Common myeloid progenitor, CD34-positive (primary cell): ENCODE results near the gene CLNK.

Experiments
- CTCF ChIA-PET: fragments of 350-600 bp; sonication (Branson Sonifier 250); formaldehyde crosslinking; loops from one replicate; lab custom pipeline; 2021; ENCODE audit warnings: antibody characterized with exemption; lab: Charles Lee
- POLR2A ChIA-PET: fragments of 350-600 bp; sonication (Branson Sonifier 250); formaldehyde crosslinking; loops from one replicate; lab custom pipeline; 2021; ENCODE audit warnings: antibody characterized with exemption; lab: Charles Lee
- DNase-seq, 3 donors: peaks; one replicate each; pipeline versions ENCODE4 v3.0.0 to v3.0.0-alpha.2; 2013
- H3K27ac ChIP-seq, 2 experiments: 1 replicate in 1 of 2; 2 replicates in 1 of 2; pipeline ENCODE4 v1.7.0; 2013; ENCODE audit warnings: inconsistent platforms in 2 of 2, low read length in 2 of 2, mild to moderate bottlenecking in 2 of 2, low read depth in 1 of 2, moderate library complexity in 1 of 2; ENCODE audit not compliant: severe bottlenecking in 2 of 2, insufficient read depth in 1 of 2, poor library complexity in 1 of 2
- H3K27me3 ChIP-seq, 5 experiments: replicated peaks in 2 of 5; 1 replicate in 3 of 5; 2 replicates in 2 of 5; pipeline versions ENCODE4 v1.6.1 to v1.7.0; 2013; ENCODE audit warnings: low read length in 4 of 5, mild to moderate bottlenecking in 2 of 5, moderate library complexity in 2 of 5, inconsistent platforms in 1 of 5; ENCODE audit not compliant: insufficient read depth in 5 of 5, control insufficient read depth in 4 of 5
- H3K36me3 ChIP-seq, 4 experiments: 1 replicate in 2 of 4; 2 replicates in 2 of 4; pipeline versions ENCODE4 v1.6.1 to v1.7.0; 2013; ENCODE audit warnings: low read length in 3 of 4, control low read depth in 1 of 4, mild to moderate bottlenecking in 1 of 4; ENCODE audit not compliant: control insufficient read depth in 4 of 4, insufficient read depth in 4 of 4
- H3K4me1 ChIP-seq, 4 experiments: 1 replicate in 3 of 4; 2 replicates in 1 of 4; pipeline versions ENCODE4 v1.6.1 to v1.7.1; 2013; ENCODE audit warnings: low read length in 3 of 4, mild to moderate bottlenecking in 3 of 4, control low read depth in 1 of 4, inconsistent platforms in 1 of 4, moderate library complexity in 1 of 4; ENCODE audit not compliant: control insufficient read depth in 4 of 4, insufficient read depth in 4 of 4; ENCODE audit errors: control extremely low read depth in 1 of 4
- H3K4me3 ChIP-seq, 7 experiments: 1 replicate in 4 of 7; 2 replicates in 3 of 7; pipeline versions ENCODE4 v1.5.1 to v1.7.0; 2013; ENCODE audit warnings: mild to moderate bottlenecking in 7 of 7, low read length in 6 of 7, moderate library complexity in 6 of 7, inconsistent platforms in 2 of 7, low read depth in 2 of 7, control low read depth in 1 of 7; ENCODE audit not compliant: insufficient read depth in 4 of 7, control insufficient read depth in 1 of 7; ENCODE audit errors: extremely low read depth in 1 of 7
- H3K9me3 ChIP-seq, 5 experiments: 1 replicate in 4 of 5; 2 replicates in 1 of 5; pipeline versions ENCODE4 v1.6.1 to v1.7.1; 2013; ENCODE audit warnings: low read length in 4 of 5, mild to moderate bottlenecking in 2 of 5, inconsistent platforms in 1 of 5, low read depth in 1 of 5, moderate library complexity in 1 of 5; ENCODE audit not compliant: control insufficient read depth in 4 of 5, insufficient read depth in 2 of 5; ENCODE audit errors: control extremely low read depth in 1 of 5
- WGBS: methylation state at CpG from one replicate; pipeline ENCODE4 v1.1.5; 2013; ENCODE audit not compliant: insufficient coverage; 5-methylcytosine and 5-hydroxymethylcytosine counted together

CLNK gene

GRCh38 chr4:10662937-10663336 lies 21.6 kb downstream of the CLNK start:
- POLR2A ChIA-PET, result no interaction called here
- 66% methylated on average over 5 of the region's 5 CpGs for WGBS
- H3K27ac ChIP-seq, result no peak overlapping the region
- CTCF ChIA-PET, result interaction anchor here (1.7 kb wide), 1 partner anchor 11 kb away, joined by 5 read pairs; no protein-coding TSS in a partner anchor
- peaks cover 0 to 5% (median 0%) of the 10 kb centered on the region in 4 experiments for H3K36me3 ChIP-seq
- no peaks in the 10 kb centered on the region for H3K27me3 ChIP-seq
- H3K4me1 ChIP-seq, result peaks cover 0 to 18% (median 13%) of the 10 kb centered on the region in 4 experiments
- no peak overlapping the region for H3K4me3 ChIP-seq
- no peaks in the 10 kb centered on the region for H3K9me3 ChIP-seq
- DNase-seq, result peak; percentile 26 to 62 (median 42)

- 100% methylated on average over 1 of the region's 3 CpGs for WGBS
- H3K27me3 ChIP-seq, result no peaks in the 10 kb centered on the region
- H3K27ac ChIP-seq, result no peak overlapping the region
- H3K4me1 ChIP-seq, result peaks cover 0 to 11% (median 9%) of the 10 kb centered on the region in 4 experiments
- ChIA-PET POLR2A (no interaction called here), CTCF (no interaction called here)
- no peak for DNase-seq
- H3K4me3 ChIP-seq, result no peak overlapping the region
- no peaks in the 10 kb centered on the region for H3K9me3 ChIP-seq
- no peaks in the 10 kb centered on the region for H3K36me3 ChIP-seq
Observed at GRCh38 chr4:10661047-10661446, 23.5 kb downstream of the CLNK start.

GRCh38 chr4:10659251-10659650 lies 25.3 kb downstream of the CLNK start:
- POLR2A ChIA-PET, result interaction anchor here (0.6 kb wide), 1 partner anchor 40 kb away, joined by 4 read pairs; no protein-coding TSS in a partner anchor
- no peak overlapping the region for H3K27ac ChIP-seq
- no peaks in the 10 kb centered on the region for H3K27me3 ChIP-seq
- no peak for DNase-seq
- no peak overlapping the region for H3K4me3 ChIP-seq
- no peaks in the 10 kb centered on the region for H3K36me3 ChIP-seq
- H3K9me3 ChIP-seq, result no peaks in the 10 kb centered on the region
- H3K4me1 ChIP-seq, result peaks cover 0 to 4% (median 2%) of the 10 kb centered on the region in 4 experiments
- 67% methylated on average over 2 of the region's 6 CpGs for WGBS
- CTCF ChIA-PET, result no interaction called here

GRCh38 chr4:10656988-10657387 lies 27.6 kb downstream of the CLNK start:
- peaks cover 0 to 1% (median 0%) of the 10 kb centered on the region in 5 experiments for H3K9me3 ChIP-seq

GRCh38 chr4:10656420-10656819 lies 28.1 kb downstream of the CLNK start:
- Histone ChIP-seq H3K4me3 (no peak overlapping the region), H3K27me3 (no peaks in the 10 kb centered on the region), H3K4me1 (no peaks in the 10 kb centered on the region), H3K27ac (no peak overlapping the region), H3K36me3 (no peaks in the 10 kb centered on the region), H3K9me3 (peaks cover 0 to 1% (median 0%) of the 10 kb centered on the region in 5 experiments)
- CTCF ChIA-PET, result no interaction called here
- no peak for DNase-seq
- WGBS, result 90% methylated on average over 2 of the region's 3 CpGs
- POLR2A ChIA-PET, result no interaction called here

More at GRCh38 chr4:10656988-10657387, 27.6 kb downstream of the CLNK start:
- no peaks in the 10 kb centered on the region for H3K4me1 ChIP-seq
- DNase-seq, result no peak
- no CpG with 5 or more reads among the region's 2 CpGs for WGBS
- POLR2A ChIA-PET, result no interaction called here
- no peaks in the 10 kb centered on the region for H3K27me3 ChIP-seq
- H3K36me3 ChIP-seq, result no peaks in the 10 kb centered on the region
- CTCF ChIA-PET, result no interaction called here
- no peak overlapping the region for H3K4me3 ChIP-seq
- no peak overlapping the region for H3K27ac ChIP-seq

- WGBS, result no CpG with 5 or more reads among the region's 6 CpGs
- ChIA-PET POLR2A (no interaction called here), CTCF (no interaction called here)
- no peaks in the 10 kb centered on the region for H3K27me3 ChIP-seq
- peaks cover 0 to 1% (median 0%) of the 10 kb centered on the region in 5 experiments for H3K9me3 ChIP-seq
- H3K4me1 ChIP-seq, result no peaks in the 10 kb centered on the region
- no peak overlapping the region for H3K27ac ChIP-seq
- no peaks in the 10 kb centered on the region for H3K36me3 ChIP-seq
- no peak overlapping the region for H3K4me3 ChIP-seq
- no peak for DNase-seq
Observed at GRCh38 chr4:10655968-10656367, 28.6 kb downstream of the CLNK start.

GRCh38 chr4:10648479-10648878 lies 36.1 kb downstream of the CLNK start:
- Histone ChIP-seq H3K36me3 (no peaks in the 10 kb centered on the region), H3K27ac (no peak overlapping the region), H3K27me3 (no peaks in the 10 kb centered on the region), H3K9me3 (peaks cover 0 to 8% (median 1%) of the 10 kb centered on the region in 5 experiments), H3K4me1 (no peaks in the 10 kb centered on the region), H3K4me3 (no peak overlapping the region)
- 80% methylated on average over 1 of the region's 2 CpGs for WGBS
- DNase-seq, result no peak
- ChIA-PET POLR2A (no interaction called here), CTCF (no interaction called here)
